ENCODE results near the gene NECTIN2.
A peak's percentile ranks its signal among the peaks of the same experiment; 100 is the strongest.
"Not testable (repeated sequence)": the region's sequence is repeated elsewhere in the genome, so short reads cannot be mapped to it uniquely, and the experiment has no call there.

Gene NECTIN2

GRCh38 chr19:44884566-44884965, 38.5 kb downstream of the NECTIN2 start:
- DNase-seq = no peak

- DNase-seq = no peak
Observed at GRCh38 chr19:44886141-44886540, 40.0 kb downstream of the NECTIN2 start.

- DNase-seq = no peak
Observed at GRCh38 chr19:44887648-44888047, 41.6 kb downstream of the NECTIN2 start.

DNA sequence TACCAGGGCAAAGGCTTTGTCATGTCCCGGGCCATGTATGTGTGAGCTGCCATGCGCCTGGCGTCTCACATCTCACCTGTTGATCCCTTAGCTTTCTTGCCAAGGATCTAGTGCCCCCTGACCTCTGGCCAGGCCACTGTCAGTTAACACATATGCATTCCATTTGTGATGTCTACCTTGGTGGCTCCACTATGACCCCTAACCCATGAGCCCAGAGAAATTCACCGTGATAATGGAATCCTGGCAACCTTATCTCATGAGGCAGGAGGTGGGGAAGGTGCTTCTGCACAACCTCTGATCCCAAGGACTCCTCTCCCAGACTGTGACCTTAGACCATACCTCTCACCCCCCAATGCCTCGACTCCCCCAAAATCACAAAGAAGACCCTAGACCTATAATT, 42.2 kb downstream of the NECTIN2 start:
- DNase-seq = not testable (repeated sequence)

GRCh38 chr19:44889830-44890365, 43.8 kb downstream of the NECTIN2 start:
- no peak for DNase-seq

GRCh38 chr19:44890366-44891015, 44.4 kb downstream of the NECTIN2 start:
- DNase-seq = peak; percentile 100

GRCh38 chr19:44891016-44891882, 45.2 kb downstream of the NECTIN2 start, which contains the start of gene TOMM40:
TSS of gene TOMM40 (plus strand) at chr19:44891254. CDS start at chr19:44891416, 162 bp downstream.
- no peak for DNase-seq

DNA sequence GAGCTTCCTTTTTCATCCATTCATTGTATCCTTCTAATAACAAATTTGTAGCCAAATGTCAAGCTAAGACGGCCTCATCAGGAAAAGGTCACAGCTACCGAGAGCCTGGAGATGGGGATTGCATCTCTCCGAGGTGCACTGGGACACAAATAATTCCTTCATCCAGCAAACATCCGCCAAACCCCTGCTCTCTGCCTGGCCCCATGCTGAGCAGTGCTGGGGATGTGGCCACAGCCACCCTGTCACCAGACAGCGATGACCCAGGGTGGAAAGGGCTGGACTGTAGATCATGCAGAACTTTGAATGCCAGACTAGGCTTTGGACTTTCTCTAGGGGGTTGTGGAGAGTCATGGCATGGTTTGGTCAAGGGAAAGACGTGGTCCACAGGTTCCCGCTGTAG, 46.8 kb downstream of the NECTIN2 start:
- no peak for DNase-seq

- DNase-seq = no peak
Observed at GRCh38 chr19:44893332-44894051, 47.4 kb downstream of the NECTIN2 start.

DNA sequence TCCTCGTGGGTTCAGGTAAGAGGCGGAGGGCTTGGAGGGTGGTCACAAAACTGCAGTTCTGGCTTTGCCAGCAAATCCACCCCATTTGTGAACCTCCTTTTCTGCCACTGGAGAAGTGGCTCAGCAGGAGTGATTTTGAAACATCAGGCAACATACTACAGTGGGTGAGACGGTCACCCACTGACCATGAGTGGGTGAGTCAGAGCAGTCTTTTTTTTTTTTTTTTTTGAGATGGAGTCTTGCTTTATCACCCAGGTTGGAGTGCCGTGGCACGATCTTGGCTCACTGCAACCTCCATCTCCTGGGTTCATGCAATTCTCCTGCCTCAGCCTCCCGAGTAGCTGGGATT, 47.9 kb downstream of the NECTIN2 start:
- no peak for DNase-seq

DNA sequence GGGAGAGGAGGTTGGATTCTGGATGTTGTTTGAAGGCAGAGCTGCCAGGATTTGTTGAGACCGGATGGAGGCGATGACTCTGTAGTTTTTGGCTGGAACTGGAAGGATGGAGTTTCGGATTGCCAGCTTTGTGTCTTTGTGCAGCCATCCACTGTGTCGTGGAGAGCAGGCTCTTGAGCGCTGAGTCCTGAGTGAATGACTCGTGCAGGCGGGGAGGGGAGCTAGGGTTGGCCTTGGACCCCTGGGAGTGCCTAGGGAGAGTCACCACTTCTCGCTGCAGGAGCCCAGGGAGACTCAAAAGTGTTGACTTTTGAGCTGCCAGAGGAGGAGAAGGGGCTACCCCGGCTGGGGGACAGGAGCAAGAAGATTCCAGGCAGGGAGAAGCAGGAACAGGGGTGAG, 48.8 kb downstream of the NECTIN2 start:
- DNase-seq = no peak

DNA sequence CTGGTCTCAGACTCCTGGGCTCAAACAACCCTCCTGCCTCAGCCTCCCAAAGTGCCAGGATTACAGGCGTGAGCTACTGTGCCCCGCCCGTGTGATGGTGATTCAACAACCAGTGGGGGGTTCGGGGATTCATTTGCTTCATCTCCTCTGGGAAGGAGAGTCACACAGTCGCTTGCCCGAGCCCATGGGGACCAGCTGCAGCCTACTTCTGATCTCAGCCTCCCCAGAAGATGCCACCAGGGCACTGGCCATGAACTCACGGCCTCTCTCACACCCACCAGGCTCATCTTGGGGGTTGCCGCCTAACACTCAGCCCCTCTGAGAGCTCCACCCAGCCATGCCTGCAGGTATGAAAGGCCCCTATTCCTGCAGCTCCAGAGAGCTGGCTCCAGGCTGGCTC, 51.7 kb downstream of the NECTIN2 start:
- DNase-seq = no peak

DNA sequence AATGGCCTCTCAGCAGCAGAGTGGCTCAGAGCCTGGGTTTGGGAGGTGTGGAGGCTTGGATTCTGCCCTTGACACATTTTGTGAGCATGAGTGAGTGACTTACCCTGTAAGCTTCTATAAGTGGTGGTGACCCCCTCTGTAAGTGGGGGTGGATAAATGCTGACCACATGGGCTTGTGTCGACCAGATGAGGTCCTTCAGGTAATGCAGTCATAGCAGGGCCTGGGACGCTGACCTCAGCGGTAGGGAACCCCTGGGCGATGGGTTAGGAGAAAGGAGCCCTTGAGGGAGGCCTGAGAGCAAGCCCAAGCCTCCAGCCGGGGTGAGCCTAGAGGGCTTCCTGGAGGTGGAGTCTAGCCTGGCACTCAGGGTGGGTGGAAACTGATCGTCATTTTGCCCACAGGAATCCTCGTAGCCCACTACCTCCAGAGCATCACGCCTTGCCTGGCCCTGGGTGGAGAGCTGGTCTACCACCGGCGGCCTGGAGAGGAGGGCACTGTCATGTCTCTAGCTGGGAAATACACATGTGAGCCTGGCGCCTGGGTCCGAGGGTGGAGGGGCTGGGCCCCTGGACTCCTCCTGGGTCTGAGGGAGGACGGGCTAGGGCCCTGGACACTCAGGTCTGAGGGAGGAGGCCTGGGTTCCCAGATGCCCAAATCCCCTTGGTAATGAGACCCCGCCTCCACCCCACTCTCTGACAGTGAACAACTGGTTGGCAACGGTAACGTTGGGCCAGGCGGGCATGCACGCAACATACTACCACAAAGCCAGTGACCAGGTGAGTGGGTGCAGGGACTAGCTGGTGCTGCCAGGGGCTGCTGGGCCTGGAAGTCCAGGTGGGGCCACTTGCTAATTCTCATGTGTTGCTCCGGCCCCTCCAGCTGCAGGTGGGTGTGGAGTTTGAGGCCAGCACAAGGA, 54.5 kb downstream of the NECTIN2 start:
- DNase-seq = no peak

DNA sequence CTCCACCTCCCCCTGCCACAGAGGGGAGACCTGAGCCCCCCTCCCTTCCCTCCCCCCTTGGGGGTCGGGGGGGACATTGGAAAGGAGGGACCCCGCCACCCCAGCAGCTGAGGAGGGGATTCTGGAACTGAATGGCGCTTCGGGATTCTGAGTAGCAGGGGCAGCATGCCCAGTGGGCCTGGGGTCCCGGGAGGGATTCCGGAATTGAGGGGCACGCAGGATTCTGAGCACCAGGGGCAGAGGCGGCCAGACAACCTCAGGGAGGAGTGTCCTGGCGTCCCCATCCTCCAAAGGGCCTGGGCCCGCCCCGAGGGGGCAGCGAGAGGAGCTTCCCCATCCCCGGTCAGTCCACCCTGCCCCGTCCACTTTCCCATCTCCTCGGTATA, 57.1 kb downstream of the NECTIN2 start:
- DNase-seq = no peak

DNA sequence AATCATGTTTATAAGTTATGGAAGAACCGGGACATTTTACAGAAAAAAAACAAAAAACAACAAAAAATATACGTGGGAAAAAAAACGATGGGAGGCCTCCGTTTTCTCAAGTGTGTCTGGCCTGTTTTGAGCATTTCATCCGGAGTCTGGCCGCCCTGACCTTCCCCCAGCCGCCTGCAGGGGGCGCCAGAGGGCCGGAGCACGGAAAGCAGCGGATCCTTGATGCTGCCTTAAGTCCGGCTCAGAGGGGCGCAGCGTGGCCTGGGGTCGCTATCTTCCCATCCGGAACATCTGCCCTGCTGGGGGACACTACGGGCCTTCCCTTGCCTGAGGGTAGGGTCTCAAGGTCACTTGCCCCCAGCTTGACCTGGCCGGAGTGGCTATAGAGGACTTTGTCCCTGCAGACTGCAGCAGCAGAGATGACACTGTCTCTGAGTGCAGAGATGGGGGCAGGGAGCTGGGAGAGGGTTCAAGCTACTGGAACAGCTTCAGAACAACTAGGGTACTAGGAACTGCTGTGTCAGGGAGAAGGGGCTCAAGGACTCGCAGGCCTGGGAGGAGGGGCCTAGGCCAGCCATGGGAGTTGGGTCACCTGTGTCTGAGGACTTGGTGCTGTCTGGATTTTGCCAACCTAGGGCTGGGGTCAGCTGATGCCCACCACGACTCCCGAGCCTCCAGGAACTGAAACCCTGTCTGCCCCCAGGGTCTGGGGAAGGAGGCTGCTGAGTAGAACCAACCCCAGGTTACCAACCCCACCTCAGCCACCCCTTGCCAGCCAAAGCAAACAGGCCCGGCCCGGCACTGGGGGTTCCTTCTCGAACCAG, 57.7 kb downstream of the NECTIN2 start:
- peak; percentile 32 for DNase-seq

DNA sequence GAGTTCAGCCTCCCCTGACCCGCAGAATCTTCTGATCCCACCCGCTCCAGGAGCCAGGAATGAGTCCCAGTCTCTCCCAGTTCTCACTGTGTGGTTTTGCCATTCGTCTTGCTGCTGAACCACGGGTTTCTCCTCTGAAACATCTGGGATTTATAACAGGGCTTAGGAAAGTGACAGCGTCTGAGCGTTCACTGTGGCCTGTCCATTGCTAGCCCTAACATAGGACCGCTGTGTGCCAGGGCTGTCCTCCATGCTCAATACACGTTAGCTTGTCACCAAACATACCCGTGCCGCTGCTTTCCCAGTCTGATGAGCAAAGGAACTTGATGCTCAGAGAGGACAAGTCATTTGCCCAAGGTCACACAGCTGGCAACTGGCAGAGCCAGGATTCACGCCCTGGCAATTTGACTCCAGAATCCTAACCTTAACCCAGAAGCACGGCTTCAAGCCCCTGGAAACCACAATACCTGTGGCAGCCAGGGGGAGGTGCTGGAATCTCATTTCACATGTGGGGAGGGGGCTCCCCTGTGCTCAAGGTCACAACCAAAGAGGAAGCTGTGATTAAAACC, 58.4 kb downstream of the NECTIN2 start:
- no peak for DNase-seq

GRCh38 chr19:44905437-44906160, 59.5 kb downstream of the NECTIN2 start, which contains the start of gene APOE:
TSS of gene APOE (plus strand) at chr19:44905796. CDS start at chr19:44906625, 829 bp downstream.
- DNase-seq = no peak

- DNase-seq = no peak
Observed at GRCh38 chr19:44907613-44908012, 61.5 kb downstream of the NECTIN2 start.

GRCh38 chr19:44908074-44908835, 62.2 kb downstream of the NECTIN2 start:
- DNase-seq = no peak
